K562 (cell line): ENCODE measurements around the gene ANKRD13D. TPM values are rescaled to one million over a fixed set of nuclear protein-coding genes. Genes with fewer than 3 reads are reported as not detected.
A peak's percentile ranks its signal among the peaks of the same experiment; 100 is the strongest.

ENCODE experiments used
- ARID4B ChIP-seq: sonication (generic); formaldehyde crosslinking; IDR thresholded peaks from 2 replicates; pipeline ENCODE4 v1.8.0; 2022; ENCODE audit warnings: mild to moderate bottlenecking, missing genetic modification reagents
- BHLHE40 ChIP-seq: IDR thresholded peaks from 2 replicates; pipeline ENCODE4 v1.6.1; 2011; ENCODE audit warnings: low read length, improper control_type of control experiment
- CREB1 ChIP-seq, 2 experiments: sonication (generic) in 1 of 2; formaldehyde crosslinking in 1 of 2; IDR thresholded peaks; 2 replicates each; pipeline versions ENCODE4 v1.6.1 to v1.8.0; 2012 to 2022; ENCODE audit warnings: inconsistent platforms in 1 of 2, mild to moderate bottlenecking in 1 of 2, missing genetic modification reagents in 1 of 2, moderate library complexity in 1 of 2
- CREBBP ChIP-seq: IDR thresholded peaks from one replicate; pipeline ENCODE4 v1.6.1; 2012; ENCODE audit warnings: low read depth, mild to moderate bottlenecking, control low read depth, inconsistent platforms, low read length
- DACH1 ChIP-seq: fragments of 450-650 bp; IDR thresholded peaks from 2 replicates; pipeline ENCODE4 v1.6.1; 2018; ENCODE audit not compliant: partially characterized antibody
- EP300 ChIP-seq: IDR thresholded peaks from 2 replicates; pipeline ENCODE4 v1.6.1; 2012; ENCODE audit warnings: low read length, improper control_type of control experiment
- ETS2 ChIP-seq: IDR thresholded peaks from 2 replicates; pipeline ENCODE4 v1.6.1; 2016; ENCODE audit warnings: borderline replicate concordance, missing genetic modification characterization, mild to moderate bottlenecking, moderate library complexity, missing compliant biosample characterization; ENCODE audit not compliant: poor library complexity, severe bottlenecking
- FOXJ2 ChIP-seq: fragments of 200-800 bp; sonication (Bioruptor generic); IDR thresholded peaks from 2 replicates; pipeline ENCODE4 v1.6.1; 2016; ENCODE audit warnings: missing genetic modification characterization, missing compliant biosample characterization
- HDAC2 ChIP-seq: fragments of 450-650 bp; IDR thresholded peaks from 2 replicates; pipeline ENCODE4 v1.6.1; 2016; ENCODE audit warnings: mild to moderate bottlenecking
- ILK ChIP-seq: fragments of 450-650 bp; IDR thresholded peaks from 2 replicates; pipeline ENCODE4 v1.6.1; 2016; ENCODE audit warnings: missing genetic modification characterization, low read depth, mild to moderate bottlenecking, missing compliant biosample characterization, moderate library complexity, borderline replicate concordance
- KAT2B ChIP-seq: IDR thresholded peaks from one replicate; pipeline ENCODE4 v1.6.1; 2012; ENCODE audit warnings: low read depth, mild to moderate bottlenecking, control low read depth, inconsistent platforms, low read length, moderate library complexity
- KDM1A ChIP-seq, 2 experiments: fragments of 450-650 bp; IDR thresholded peaks; 2 replicates each; pipeline ENCODE4 v1.6.1; 2016; ENCODE audit warnings: mild to moderate bottlenecking in 2 of 2
- NONO ChIP-seq, 2 experiments: fragments of 200-400 bp in 1 of 2; fragments of 450-650 bp in 1 of 2; formaldehyde crosslinking in 1 of 2; IDR thresholded peaks; 2 replicates each; pipeline ENCODE4 v1.6.1; 2017; ENCODE audit warnings: low read depth in 2 of 2, mild to moderate bottlenecking in 2 of 2, moderate library complexity in 2 of 2, low read length in 1 of 2
- POLR2H ChIP-seq: IDR thresholded peaks from 2 replicates; pipeline ENCODE4 v1.6.1; 2016; ENCODE audit warnings: missing genetic modification characterization, low read depth, mild to moderate bottlenecking, control low read depth, missing compliant biosample characterization, moderate library complexity
- USF1 ChIP-seq: sonication (generic); formaldehyde crosslinking; IDR thresholded peaks from 2 replicates; pipeline ENCODE4 v1.9.0; 2022; ENCODE audit warnings: mild to moderate bottlenecking, missing genetic modification reagents
- ZC3H4 ChIP-seq: sonication (generic); formaldehyde crosslinking; IDR thresholded peaks from 2 replicates; pipeline ENCODE4 v1.9.0; 2021; ENCODE audit warnings: missing genetic modification reagents, borderline replicate concordance
- ZSCAN32 ChIP-seq: fragments of 450-650 bp; formaldehyde crosslinking; IDR thresholded peaks from 2 replicates; pipeline ENCODE4 v1.4.0; 2020; ENCODE audit warnings: mild to moderate bottlenecking, moderate library complexity
- polyA plus RNA-seq, 8 experiments: library from polyadenylated mRNA; depleted of rRNA in 4 of 8; stranded (reverse) in 5 of 8; unstranded in 3 of 8; fragments of >200 nt; fragmentation: Nextera tagmentation in 2 of 8; fragmentation: Illumina TruSeq in 1 of 8; extraction: Ambion mirVana in 2 of 8; extraction: Trizol in 1 of 8; gene quantifications; 2 replicates each; pipeline versions ENCODE4 v1.2.1 to v1.2.3, GENCODE V29; 2011 to 2014; ENCODE audit warnings: inconsistent platforms in 1 of 8, missing spikeins in 1 of 8
- total RNA-seq, 7 experiments: library from RNA; depleted of rRNA in 6 of 7; stranded (reverse); fragments of >200 nt in 6 of 7; fragmentation: Illumina TruSeq in 2 of 7; extraction: Trizol in 2 of 7; gene quantifications; 2 replicates each; pipeline versions ENCODE4 v1.2.1 to v1.2.3, GENCODE V29; 2011 to 2021; ENCODE audit warnings: low replicate concordance in 1 of 7
- TF ChIP-seq, protein P1 (sequence below), 2 experiments: fragments of 450-650 bp in 1 of 2; sonication (generic) in 1 of 2; formaldehyde crosslinking; conservative IDR thresholded peaks; 2 replicates each; pipeline versions ENCODE4 v1.4.0 to v1.8.1; 2020 to 2022; ENCODE audit warnings: mild to moderate bottlenecking in 1 of 2, missing genetic modification reagents in 1 of 2
- TF ChIP-seq, protein P2 (sequence below): fragments of 250-450 bp; sonication (Bioruptor Pico); IDR thresholded peaks from 2 replicates; pipeline ENCODE4 v1.5.0; 2021
- TF ChIP-seq, protein P3 (sequence below), 2 experiments: fragments of 450-650 bp; conservative IDR thresholded peaks; 2 replicates each; pipeline ENCODE4 v1.6.1; 2017; ENCODE audit warnings: mild to moderate bottlenecking in 2 of 2, moderate library complexity in 2 of 2

Gene ANKRD13D
- total and polyA plus RNA-seq, 9 of the 15 experiments (the other 6 are each of a cell fraction or from before 2014, with no cell fraction given), result 0.94 to 40.9 (median 22.4) TPM

GRCh38 chr11:67321313-67321871 lies 32.3 kb downstream of the ANKRD13D start (continued):
- TF ChIP-seq, protein P1, sequence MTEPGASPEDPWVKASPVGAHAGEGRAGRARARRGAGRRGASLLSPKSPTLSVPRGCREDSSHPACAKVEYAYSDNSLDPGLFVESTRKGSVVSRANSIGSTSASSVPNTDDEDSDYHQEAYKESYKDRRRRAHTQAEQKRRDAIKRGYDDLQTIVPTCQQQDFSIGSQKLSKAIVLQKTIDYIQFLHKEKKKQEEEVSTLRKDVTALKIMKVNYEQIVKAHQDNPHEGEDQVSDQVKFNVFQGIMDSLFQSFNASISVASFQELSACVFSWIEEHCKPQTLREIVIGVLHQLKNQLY (CRISPR knock-in tag; conservative IDR thresholded peaks at IDR 0.05), result no peak
- TF ChIP-seq ETS2 (tag) (no peak), KDM1A (IDR thresholded peaks at IDR 0.05) (peak in 1 of 2 experiments; percentile 57; a peak in 2 of 4 replicates), USF1 (CRISPR knock-in tag) (peak; percentile 43; the same call in 1 of the 2 replicates), CREBBP (no peak), ARID4B (CRISPR knock-in tag) (no peak), EP300 (no peak), NONO (IDR thresholded peaks at IDR 0.05; ENCODE audit: low read depth in 2 of 2, low read length in 1 of 2) (no peak), CREB1 (IDR thresholded peaks at IDR 0.05) (no peak), CREB1 (CRISPR knock-in tag; IDR thresholded peaks at IDR 0.05) (peak; percentile 32; the same call in 1 of the 2 replicates), DACH1 (peak; percentile 50), ZSCAN32 (CRISPR knock-in tag) (no peak), POLR2H (tag) (no peak), FOXJ2 (tag) (no peak), ILK (no peak), HDAC2 (no peak), ZC3H4 (CRISPR knock-in tag) (no peak), BHLHE40 (peak; percentile 31; the same call in 1 of the 2 replicates), KAT2B (no peak)
- TF ChIP-seq, protein P2, sequence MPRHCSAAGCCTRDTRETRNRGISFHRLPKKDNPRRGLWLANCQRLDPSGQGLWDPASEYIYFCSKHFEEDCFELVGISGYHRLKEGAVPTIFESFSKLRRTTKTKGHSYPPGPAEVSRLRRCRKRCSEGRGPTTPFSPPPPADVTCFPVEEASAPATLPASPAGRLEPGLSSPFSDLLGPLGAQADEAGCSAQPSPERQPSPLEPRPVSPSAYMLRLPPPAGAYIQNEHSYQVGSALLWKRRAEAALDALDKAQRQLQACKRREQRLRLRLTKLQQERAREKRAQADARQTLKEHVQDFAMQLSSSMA, result no peak
- TF ChIP-seq, protein P3, sequence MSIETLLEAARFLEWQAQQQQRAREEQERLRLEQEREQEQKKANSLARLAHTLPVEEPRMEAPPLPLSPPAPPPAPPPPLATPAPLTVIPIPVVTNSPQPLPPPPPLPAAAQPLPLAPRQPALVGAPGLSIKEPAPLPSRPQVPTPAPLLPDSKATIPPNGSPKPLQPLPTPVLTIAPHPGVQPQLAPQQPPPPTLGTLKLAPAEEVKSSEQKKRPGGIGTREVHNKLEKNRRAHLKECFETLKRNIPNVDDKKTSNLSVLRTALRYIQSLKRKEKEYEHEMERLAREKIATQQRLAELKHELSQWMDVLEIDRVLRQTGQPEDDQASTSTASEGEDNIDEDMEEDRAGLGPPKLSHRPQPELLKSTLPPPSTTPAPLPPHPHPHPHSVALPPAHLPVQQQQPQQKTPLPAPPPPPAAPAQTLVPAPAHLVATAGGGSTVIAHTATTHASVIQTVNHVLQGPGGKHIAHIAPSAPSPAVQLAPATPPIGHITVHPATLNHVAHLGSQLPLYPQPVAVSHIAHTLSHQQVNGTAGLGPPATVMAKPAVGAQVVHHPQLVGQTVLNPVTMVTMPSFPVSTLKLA (conservative IDR thresholded peaks at IDR 0.05), result 0 out of 4 replicates have a peak, but pooled peaks of 1 of the 2 experiments have one; percentile 43
